Endometrial microvascular endothelial cells (primary cell): ENCODE results near the gene CLCN6. TPM values are rescaled to one million over a fixed set of nuclear protein-coding genes. Genes with fewer than 3 reads are reported as not detected.

Experiments used
- in situ Hi-C: cut with HindIII; loops from 2 replicates; pipeline ENCODE4 v1.10.0; 2017; ENCODE audit warnings: low sequenced_read_pairs, low pct_unique_long_range_greater_than_20kb; ENCODE audit errors: inconsistent ontology term
- total RNA-seq: library from RNA; depleted of rRNA; stranded (reverse); fragments of >200 nt; gene quantifications from one replicate; pipeline ENCODE4 v1.2.3, GENCODE V29; 2015; ENCODE audit errors: inconsistent ontology term

Gene CLCN6
- total RNA-seq, 1 donor from 2014 or later = 4.5 TPM

GRCh38 chr1:11882814-11883538 lies 77.0 kb downstream of the CLCN6 start:
- in situ Hi-C loops = no loop called here

DNA sequence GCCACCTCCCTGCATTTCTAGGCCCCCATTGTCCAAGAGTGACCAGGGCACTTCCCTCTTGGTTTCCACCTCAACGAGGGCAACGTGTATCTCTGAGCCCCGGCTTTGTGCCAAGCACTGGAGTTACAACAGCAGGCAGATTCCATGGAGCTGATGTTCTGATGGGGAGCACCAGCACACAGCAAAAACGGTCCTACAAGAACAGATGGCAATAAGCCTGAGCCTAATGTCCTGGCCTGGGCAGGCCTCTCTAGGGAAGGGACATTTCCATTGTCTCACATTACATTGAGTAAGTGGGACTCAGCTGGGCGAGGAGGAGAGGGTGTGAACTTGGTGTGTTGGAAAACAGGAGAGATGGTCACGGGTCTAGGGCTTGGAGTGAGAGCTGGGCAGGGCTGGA lies 79.9 kb downstream of the CLCN6 start:
- in situ Hi-C loops = no loop called here

DNA sequence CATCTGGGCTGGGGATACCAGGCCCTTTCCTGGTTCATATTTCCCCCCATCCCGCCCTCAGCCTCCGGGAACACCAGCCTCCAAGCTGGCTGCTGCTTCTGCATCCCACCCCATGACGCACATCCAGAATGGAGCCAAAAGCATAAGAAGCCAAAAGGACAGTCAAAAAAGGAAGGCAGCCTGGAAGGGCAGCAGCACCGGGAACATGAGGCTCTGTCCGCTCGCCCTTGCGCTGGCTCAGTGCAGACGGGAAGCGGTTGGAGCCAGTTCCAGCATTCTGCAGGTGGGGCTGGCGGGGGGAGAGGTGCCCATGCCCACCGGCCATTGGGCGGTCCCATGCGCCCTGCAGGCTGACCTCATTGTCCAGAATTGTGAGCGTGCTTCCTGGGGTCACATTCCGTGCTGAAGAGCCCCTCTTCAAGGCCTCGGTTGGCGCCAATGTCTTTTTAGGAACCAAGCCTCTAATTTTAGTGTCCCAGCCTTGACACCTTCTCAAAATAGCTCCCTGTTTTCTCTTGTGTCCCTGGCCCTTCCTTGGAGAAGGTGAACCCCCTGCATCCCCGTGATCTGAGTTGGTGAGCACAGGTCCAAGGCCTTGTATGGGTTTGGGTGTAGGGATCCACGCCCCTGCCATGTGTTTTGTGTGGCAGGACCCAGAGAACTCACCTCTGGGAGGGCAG lies 81.1 kb downstream of the CLCN6 start:
- in situ Hi-C loops = no loop called here

DNA sequence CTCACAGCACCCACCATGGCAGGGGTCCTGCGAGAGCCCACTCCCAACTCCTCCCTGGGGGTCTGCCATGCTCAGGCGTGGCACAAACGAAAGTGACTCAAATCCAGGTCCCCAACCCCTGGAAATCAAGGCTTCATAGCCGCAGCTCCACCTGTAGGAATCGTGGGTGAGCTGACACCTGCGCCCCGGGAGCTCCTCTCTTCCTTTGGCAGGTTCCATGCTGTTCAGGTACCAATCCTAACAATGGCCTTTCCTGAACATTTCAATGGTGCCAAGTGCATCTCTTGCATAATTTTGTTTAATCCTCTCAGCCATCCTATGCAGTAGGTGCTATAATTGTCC lies 81.6 kb downstream of the CLCN6 start:
- in situ Hi-C loops = no loop called here

DNA sequence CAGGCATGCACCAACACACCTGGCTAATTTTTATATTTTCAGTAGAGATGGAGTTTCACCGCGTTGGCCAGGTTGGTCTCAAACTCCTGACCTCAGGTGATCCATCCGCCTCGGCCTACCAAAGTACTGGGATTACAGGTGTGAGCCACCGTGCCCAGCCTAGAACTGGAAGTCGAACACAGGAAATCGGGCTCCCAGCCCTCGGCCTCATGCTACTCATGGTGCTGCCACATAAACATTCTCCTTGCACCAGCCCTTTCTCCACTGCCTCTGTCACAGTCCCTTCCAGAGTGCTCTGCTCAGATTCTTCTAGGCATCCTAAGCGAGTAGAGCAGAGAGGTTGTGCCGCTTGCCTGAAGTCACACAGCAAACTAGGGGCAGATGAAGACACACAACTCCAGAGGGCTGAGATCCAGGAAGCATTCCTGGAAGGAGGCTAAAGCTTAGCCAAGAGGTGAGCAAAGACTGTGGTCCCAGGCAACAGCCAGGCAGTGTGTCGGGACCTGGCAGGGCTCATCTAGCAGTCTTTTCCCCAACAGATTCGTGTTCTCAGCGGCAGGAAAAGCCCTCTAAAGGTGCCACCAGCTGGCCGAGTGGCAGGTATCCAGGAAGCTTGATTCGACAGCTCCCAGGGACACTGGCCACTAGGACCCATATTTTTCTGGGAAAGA lies 82.3 kb downstream of the CLCN6 start:
- in situ Hi-C loops = no loop called here

DNA sequence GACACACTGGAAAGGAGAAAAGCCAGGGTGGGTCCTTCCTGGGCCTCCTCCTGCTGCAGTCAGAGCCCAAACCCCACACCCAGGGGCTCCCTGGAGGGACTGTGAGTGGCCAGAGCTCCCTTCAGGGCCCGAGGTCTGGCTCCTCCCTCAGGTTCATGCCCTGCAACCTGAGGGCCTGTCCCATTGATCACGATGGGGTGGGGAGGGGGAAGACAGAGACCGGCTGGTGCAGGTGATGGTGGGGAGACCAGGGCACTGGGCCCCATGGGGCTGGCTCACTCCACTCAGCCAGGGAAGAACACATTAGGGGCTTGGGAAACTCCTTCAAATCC lies 82.9 kb downstream of the CLCN6 start:
- in situ Hi-C loops = no loop called here

GRCh38 chr1:11891433-11892186 lies 85.6 kb downstream of the CLCN6 start:
- in situ Hi-C loops = no loop called here

Other genes starting within 250 kb of the CLCN6 start
- gene FBXO2, start 151.8 kb upstream of the CLCN6 start, total RNA-seq = not detected
- 8.5 TPM for gene FBXO44, start 151.3 kb upstream of the CLCN6 start, total RNA-seq
- 3.8 TPM for gene FBXO6, start 142.0 kb upstream of the CLCN6 start, total RNA-seq
- gene MAD2L2, start 125.0 kb upstream of the CLCN6 start, total RNA-seq = 43.9 TPM
- not detected for gene DRAXIN, start 114.5 kb upstream of the CLCN6 start, total RNA-seq
- 79.3 TPM for gene AGTRAP, start 70.1 kb upstream of the CLCN6 start, total RNA-seq
- not detected for gene C1orf167, start 44.0 kb upstream of the CLCN6 start, total RNA-seq
- 19.0 TPM for gene MTHFR, start 227 bp upstream of the CLCN6 start, total RNA-seq
- not detected for gene NPPA, start 41.6 kb downstream of the CLCN6 start, total RNA-seq
- gene NPPB, start 52.8 kb downstream of the CLCN6 start, total RNA-seq = not detected
- gene KIAA2013, start 120.2 kb downstream of the CLCN6 start, total RNA-seq = 113 TPM
- gene PLOD1, start 128.5 kb downstream of the CLCN6 start, total RNA-seq = 394 TPM
- 142 TPM for gene MFN2, start 174.3 kb downstream of the CLCN6 start, total RNA-seq
- gene MIIP, start 213.3 kb downstream of the CLCN6 start, total RNA-seq = 50.9 TPM